Thyroid gland (tissue), 4 donors: ENCODE measurements around the gene NME9.

Source experiments
- POLR2A ChIP-seq, 2 donors: fragments of 450-650 bp; IDR thresholded peaks; one replicate each; pipeline ENCODE4 v1.6.1; 2017; ENCODE audit warnings: antibody characterized with exemption in 2 of 2, mild to moderate bottlenecking in 2 of 2, moderate library complexity in 1 of 2
- TF ChIP-seq, protein P1 (sequence below), 6 experiments: fragments of 200-600 bp in 3 of 6; fragments of 450-650 bp in 3 of 6; sonication (generic) in 3 of 6; IDR thresholded peaks; one replicate each; pipeline ENCODE4 v1.5.1; 2016 to 2019; ENCODE audit warnings: antibody characterized with exemption in 6 of 6, mild to moderate bottlenecking in 2 of 6, inconsistent platforms in 1 of 6, moderate library complexity in 1 of 6

- TF ChIP-seq, protein P1, sequence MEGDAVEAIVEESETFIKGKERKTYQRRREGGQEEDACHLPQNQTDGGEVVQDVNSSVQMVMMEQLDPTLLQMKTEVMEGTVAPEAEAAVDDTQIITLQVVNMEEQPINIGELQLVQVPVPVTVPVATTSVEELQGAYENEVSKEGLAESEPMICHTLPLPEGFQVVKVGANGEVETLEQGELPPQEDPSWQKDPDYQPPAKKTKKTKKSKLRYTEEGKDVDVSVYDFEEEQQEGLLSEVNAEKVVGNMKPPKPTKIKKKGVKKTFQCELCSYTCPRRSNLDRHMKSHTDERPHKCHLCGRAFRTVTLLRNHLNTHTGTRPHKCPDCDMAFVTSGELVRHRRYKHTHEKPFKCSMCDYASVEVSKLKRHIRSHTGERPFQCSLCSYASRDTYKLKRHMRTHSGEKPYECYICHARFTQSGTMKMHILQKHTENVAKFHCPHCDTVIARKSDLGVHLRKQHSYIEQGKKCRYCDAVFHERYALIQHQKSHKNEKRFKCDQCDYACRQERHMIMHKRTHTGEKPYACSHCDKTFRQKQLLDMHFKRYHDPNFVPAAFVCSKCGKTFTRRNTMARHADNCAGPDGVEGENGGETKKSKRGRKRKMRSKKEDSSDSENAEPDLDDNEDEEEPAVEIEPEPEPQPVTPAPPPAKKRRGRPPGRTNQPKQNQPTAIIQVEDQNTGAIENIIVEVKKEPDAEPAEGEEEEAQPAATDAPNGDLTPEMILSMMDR (IDR thresholded peaks at IDR 0.05): no peak
- TF ChIP-seq POLR2A (IDR thresholded peaks at IDR 0.05): no peak
Observed at GRCh38 chr3:138338244-138338643, 8.6 kb upstream of the NME9 start.
